Endothelial cell of hepatic sinusoid (primary cell): ENCODE results near the gene ESR2.

ENCODE experiments used
- in situ Hi-C: cut with HindIII; loops from 2 replicates; pipeline ENCODE4 v1.10.0; 2017; ENCODE audit warnings: low sequenced_read_pairs

ESR2 gene

GRCh38 chr14:64158608-64159007, 135.6 kb downstream of the ESR2 start:
- in situ Hi-C loops, result no loop called here

GRCh38 chr14:64149921-64150320, 144.2 kb downstream of the ESR2 start:
- in situ Hi-C loops, result no loop called here

- in situ Hi-C loops, result no loop called here
Measured at GRCh38 chr14:64147126-64147790, 146.9 kb downstream of the ESR2 start.

GRCh38 chr14:64137657-64138290, 156.4 kb downstream of the ESR2 start:
- in situ Hi-C loops, result no loop called here

- in situ Hi-C loops, result no loop called here
Measured at GRCh38 chr14:64126548-64126947, 167.6 kb downstream of the ESR2 start.

GRCh38 chr14:64125270-64125669, 168.9 kb downstream of the ESR2 start:
- in situ Hi-C loops, result no loop called here

- in situ Hi-C loops, result no loop called here
Measured at GRCh38 chr14:64123241-64123822, 170.8 kb downstream of the ESR2 start.

GRCh38 chr14:64119980-64120379, 174.2 kb downstream of the ESR2 start:
- in situ Hi-C loops, result loop anchor here (5.0 kb wide), 1 partner anchor 63 kb away; no protein-coding TSS in a partner anchor

- in situ Hi-C loops, result loop anchor here (5.0 kb wide), 1 partner anchor 62 kb away; no protein-coding TSS in a partner anchor
Measured at GRCh38 chr14:64119500-64119899, 174.7 kb downstream of the ESR2 start.

- in situ Hi-C loops, result loop anchor here (5.0 kb wide), 1 partner anchor 62 kb away; no protein-coding TSS in a partner anchor
Measured at GRCh38 chr14:64118892-64119291, 175.3 kb downstream of the ESR2 start.

GRCh38 chr14:64118403-64118742, 175.8 kb downstream of the ESR2 start:
- in situ Hi-C loops, result loop anchor here (5.0 kb wide), 1 partner anchor 61 kb away; no protein-coding TSS in a partner anchor

GRCh38 chr14:64117671-64118402, 176.3 kb downstream of the ESR2 start:
- in situ Hi-C loops, result loop anchor here (5.0 kb wide), 1 partner anchor 61 kb away; no protein-coding TSS in a partner anchor

GRCh38 chr14:64115401-64115800, 178.8 kb downstream of the ESR2 start:
- in situ Hi-C loops, result loop anchor here (5.0 kb wide), 1 partner anchor 58 kb away; no protein-coding TSS in a partner anchor

- in situ Hi-C loops, result loop anchor here (5.0 kb wide), 1 partner anchor 57 kb away; no protein-coding TSS in a partner anchor
Measured at GRCh38 chr14:64114796-64115195, 179.4 kb downstream of the ESR2 start.

- in situ Hi-C loops, result no loop called here
Measured at GRCh38 chr14:64114166-64114565, 180.0 kb downstream of the ESR2 start.

GRCh38 chr14:64112867-64113678, 181.1 kb downstream of the ESR2 start:
- in situ Hi-C loops, result no loop called here

- in situ Hi-C loops, result no loop called here
Measured at GRCh38 chr14:64110802-64111201, 183.4 kb downstream of the ESR2 start.

GRCh38 chr14:64109819-64110554, 184.2 kb downstream of the ESR2 start:
- in situ Hi-C loops, result no loop called here

- in situ Hi-C loops, result no loop called here
Measured at GRCh38 chr14:64107438-64107837, 186.7 kb downstream of the ESR2 start.

- in situ Hi-C loops, result no loop called here
Measured at GRCh38 chr14:64098120-64098519, 196.1 kb downstream of the ESR2 start.
